ENCODE data around the gene MYO6. TPM values are rescaled to one million over a fixed set of nuclear protein-coding genes. Genes with fewer than 3 reads are reported as not detected.

Gene MYO6
- total RNA-seq, 2 donors from 2014 or later, result 3.6 to 5.9 TPM

GRCh38 chr6:75926293-75927168 lies 177.5 kb downstream of the MYO6 start:
- no peak overlapping the region for H3K27ac ChIP-seq
- H3K9me3 ChIP-seq, result no peaks in the 10 kb centered on the region
- TF ChIP-seq CTCF (IDR thresholded peaks at IDR 0.05), result no peak
- no peak overlapping the region for H3K4me3 ChIP-seq
- H3K27me3 ChIP-seq, result no peaks in the 10 kb centered on the region
- DNase-seq (ENCODE audit: low spot score), result no peak
- H3K36me3 ChIP-seq, result no peaks in the 10 kb centered on the region
- H3K4me1 ChIP-seq, result no peaks in the 10 kb centered on the region

- Histone ChIP-seq H3K4me1 (peaks cover 0 to 20% of the 10 kb centered on the region in 2 donors), H3K27ac (no peak overlapping the region), H3K9me3 (no peaks in the 10 kb centered on the region), H3K4me3 (no peak overlapping the region), H3K36me3 (no peaks in the 10 kb centered on the region), H3K27me3 (no peaks in the 10 kb centered on the region)
- DNase-seq (ENCODE audit: low spot score), result no peak
- TF ChIP-seq CTCF (IDR thresholded peaks at IDR 0.05), result no peak
These were observed 182.1 kb downstream of the MYO6 start for GRCh38 chr6:75931011-75931680.

- TF ChIP-seq CTCF (IDR thresholded peaks at IDR 0.05), result peak; percentile 32 to 64
- H3K27ac ChIP-seq, result no peak overlapping the region
- H3K36me3 ChIP-seq, result no peaks in the 10 kb centered on the region
- no peaks in the 10 kb centered on the region for H3K9me3 ChIP-seq
- DNase-seq (ENCODE audit: low spot score), result no peak
- no peak overlapping the region for H3K4me3 ChIP-seq
- no peaks in the 10 kb centered on the region for H3K27me3 ChIP-seq
- peaks cover 0 to 20% of the 10 kb centered on the region in 2 donors for H3K4me1 ChIP-seq
These were observed 183.0 kb downstream of the MYO6 start for GRCh38 chr6:75932067-75932466.

- Histone ChIP-seq H3K27ac (peak overlapping the region in 1 of 2 donors; percentile 0), H3K9me3 (no peaks in the 10 kb centered on the region), H3K27me3 (no peaks in the 10 kb centered on the region), H3K36me3 (no peaks in the 10 kb centered on the region), H3K4me1 (peaks cover 0 to 20% of the 10 kb centered on the region in 2 donors), H3K4me3 (no peak overlapping the region)
- TF ChIP-seq CTCF (IDR thresholded peaks at IDR 0.05), result no peak
- DNase-seq (ENCODE audit: low spot score), result no peak
These were observed 184.4 kb downstream of the MYO6 start for GRCh38 chr6:75933387-75933975.

- no peaks in the 10 kb centered on the region for H3K9me3 ChIP-seq
- TF ChIP-seq CTCF (IDR thresholded peaks at IDR 0.05), result peak; percentile 55 to 82
- no peak for DNase-seq (ENCODE audit: low spot score)
- no peaks in the 10 kb centered on the region for H3K27me3 ChIP-seq
- H3K27ac ChIP-seq, result peak overlapping the region in 1 of 2 donors; percentile 28
- H3K36me3 ChIP-seq, result no peaks in the 10 kb centered on the region
- peaks cover 0 to 20% of the 10 kb centered on the region in 2 donors for H3K4me1 ChIP-seq
- H3K4me3 ChIP-seq, result peak overlapping the region; percentile 33 to 37
These were observed 185.8 kb downstream of the MYO6 start for GRCh38 chr6:75934643-75935472.

Data from right atrium auricular region (tissue), 2 donors.